Measurements from ENCODE around the gene INSYN1. TPM values are rescaled to one million over a fixed set of nuclear protein-coding genes. Genes with fewer than 3 reads are reported as not detected.
"Not testable (repeated sequence)": the region's sequence is repeated elsewhere in the genome, so short reads cannot be mapped to it uniquely, and the experiment has no call there.

The INSYN1 gene
- polyA plus RNA-seq, 1 donor: 3.7 TPM

GRCh38 chr15:73715417-73715816 lies 37.7 kb downstream of the INSYN1 start:
- DNase-seq: no peak
- no CpG with 5 or more reads among the region's 3 CpGs for WGBS (ENCODE audit: insufficient coverage, low lambda C conversion rate)
- H3K36me3 ChIP-seq (ENCODE audit: control insufficient read depth, insufficient read depth, low read length): peaks cover 37% of the 10 kb centered on the region
- H3K9me3 ChIP-seq (ENCODE audit: control insufficient read depth, low read depth, low read length): no peaks in the 10 kb centered on the region
- H3K4me3 ChIP-seq (ENCODE audit: low read length): no peak overlapping the region
- no peak overlapping the region for H3K27ac ChIP-seq (ENCODE audit: low read length)
- no peaks in the 10 kb centered on the region for H3K27me3 ChIP-seq (ENCODE audit: control insufficient read depth, insufficient read depth, low read length)
- no peaks in the 10 kb centered on the region for H3K4me1 ChIP-seq (ENCODE audit: control insufficient read depth, insufficient read depth, low read length)

GRCh38 chr15:73714695-73715301 lies 38.4 kb downstream of the INSYN1 start:
- H3K27ac ChIP-seq (ENCODE audit: low read length): no peak overlapping the region
- H3K9me3 ChIP-seq (ENCODE audit: control insufficient read depth, low read depth, low read length): no peaks in the 10 kb centered on the region
- no peaks in the 10 kb centered on the region for H3K27me3 ChIP-seq (ENCODE audit: control insufficient read depth, insufficient read depth, low read length)
- no peaks in the 10 kb centered on the region for H3K4me1 ChIP-seq (ENCODE audit: control insufficient read depth, insufficient read depth, low read length)
- WGBS (ENCODE audit: insufficient coverage, low lambda C conversion rate): no CpG with 5 or more reads among the region's 5 CpGs
- H3K4me3 ChIP-seq (ENCODE audit: low read length): no peak overlapping the region
- peaks cover 44% of the 10 kb centered on the region for H3K36me3 ChIP-seq (ENCODE audit: control insufficient read depth, insufficient read depth, low read length)
- no peak for DNase-seq

GRCh38 chr15:73712107-73712506 lies 41.0 kb downstream of the INSYN1 start:
- DNase-seq: no peak
- H3K4me1 ChIP-seq (ENCODE audit: control insufficient read depth, insufficient read depth, low read length): peaks cover 2% of the 10 kb centered on the region
- no peak overlapping the region for H3K4me3 ChIP-seq (ENCODE audit: low read length)

GRCh38 chr15:73711526-73711925 lies 41.6 kb downstream of the INSYN1 start:
- DNase-seq: no peak
- no peaks in the 10 kb centered on the region for H3K27me3 ChIP-seq (ENCODE audit: control insufficient read depth, insufficient read depth, low read length)
- H3K27ac ChIP-seq (ENCODE audit: low read length): no peak overlapping the region
- peaks cover 2% of the 10 kb centered on the region for H3K4me1 ChIP-seq (ENCODE audit: control insufficient read depth, insufficient read depth, low read length)
- no peaks in the 10 kb centered on the region for H3K9me3 ChIP-seq (ENCODE audit: control insufficient read depth, low read depth, low read length)
- no CpG with 5 or more reads among the region's 4 CpGs for WGBS (ENCODE audit: insufficient coverage, low lambda C conversion rate)
- H3K4me3 ChIP-seq (ENCODE audit: low read length): no peak overlapping the region
- H3K36me3 ChIP-seq (ENCODE audit: control insufficient read depth, insufficient read depth, low read length): peaks cover 73% of the 10 kb centered on the region

More at GRCh38 chr15:73712107-73712506, 41.0 kb downstream of the INSYN1 start:
- H3K9me3 ChIP-seq (ENCODE audit: control insufficient read depth, low read depth, low read length): no peaks in the 10 kb centered on the region
- H3K27ac ChIP-seq (ENCODE audit: low read length): no peak overlapping the region
- no peaks in the 10 kb centered on the region for H3K27me3 ChIP-seq (ENCODE audit: control insufficient read depth, insufficient read depth, low read length)
- peaks cover 67% of the 10 kb centered on the region for H3K36me3 ChIP-seq (ENCODE audit: control insufficient read depth, insufficient read depth, low read length)

- Histone ChIP-seq H3K27ac (ENCODE audit: low read length) (no peak overlapping the region), H3K9me3 (ENCODE audit: control insufficient read depth, low read depth, low read length) (no peaks in the 10 kb centered on the region), H3K4me3 (ENCODE audit: low read length) (no peak overlapping the region), H3K4me1 (ENCODE audit: control insufficient read depth, insufficient read depth, low read length) (peaks cover 2% of the 10 kb centered on the region), H3K27me3 (ENCODE audit: control insufficient read depth, insufficient read depth, low read length) (no peaks in the 10 kb centered on the region), H3K36me3 (ENCODE audit: control insufficient read depth, insufficient read depth, low read length) (peaks cover 81% of the 10 kb centered on the region)
- no peak for DNase-seq
- WGBS (ENCODE audit: insufficient coverage, low lambda C conversion rate): no CpG with 5 or more reads among the region's 5 CpGs
Measured at GRCh38 chr15:73710321-73710720, 42.8 kb downstream of the INSYN1 start.

- no peak overlapping the region for H3K27ac ChIP-seq (ENCODE audit: low read length)
- H3K9me3 ChIP-seq (ENCODE audit: control insufficient read depth, low read depth, low read length): no peaks in the 10 kb centered on the region
- peak; percentile 60 to 85 for DNase-seq
- peaks cover 2% of the 10 kb centered on the region for H3K4me1 ChIP-seq (ENCODE audit: control insufficient read depth, insufficient read depth, low read length)
- no peak overlapping the region for H3K4me3 ChIP-seq (ENCODE audit: low read length)
- H3K36me3 ChIP-seq (ENCODE audit: control insufficient read depth, insufficient read depth, low read length): peaks cover 82% of the 10 kb centered on the region
- no peaks in the 10 kb centered on the region for H3K27me3 ChIP-seq (ENCODE audit: control insufficient read depth, insufficient read depth, low read length)
- no CpG with 5 or more reads among the region's 4 CpGs for WGBS (ENCODE audit: insufficient coverage, low lambda C conversion rate)
Measured at GRCh38 chr15:73709686-73710085, 43.5 kb downstream of the INSYN1 start.

GRCh38 chr15:73709241-73709640 lies 43.9 kb downstream of the INSYN1 start:
- WGBS (ENCODE audit: insufficient coverage, low lambda C conversion rate): no CpG with 5 or more reads among the region's 6 CpGs
- H3K9me3 ChIP-seq (ENCODE audit: control insufficient read depth, low read depth, low read length): no peaks in the 10 kb centered on the region
- no peak overlapping the region for H3K27ac ChIP-seq (ENCODE audit: low read length)
- no peaks in the 10 kb centered on the region for H3K27me3 ChIP-seq (ENCODE audit: control insufficient read depth, insufficient read depth, low read length)
- H3K36me3 ChIP-seq (ENCODE audit: control insufficient read depth, insufficient read depth, low read length): peaks cover 78% of the 10 kb centered on the region
- DNase-seq: no peak
- no peak overlapping the region for H3K4me3 ChIP-seq (ENCODE audit: low read length)
- H3K4me1 ChIP-seq (ENCODE audit: control insufficient read depth, insufficient read depth, low read length): peaks cover 2% of the 10 kb centered on the region

GRCh38 chr15:73708691-73709090 lies 44.5 kb downstream of the INSYN1 start:
- DNase-seq: no peak
- Histone ChIP-seq H3K27ac (ENCODE audit: low read length) (no peak overlapping the region), H3K9me3 (ENCODE audit: control insufficient read depth, low read depth, low read length) (no peaks in the 10 kb centered on the region), H3K36me3 (ENCODE audit: control insufficient read depth, insufficient read depth, low read length) (peaks cover 75% of the 10 kb centered on the region), H3K27me3 (ENCODE audit: control insufficient read depth, insufficient read depth, low read length) (no peaks in the 10 kb centered on the region), H3K4me3 (ENCODE audit: low read length) (no peak overlapping the region), H3K4me1 (ENCODE audit: control insufficient read depth, insufficient read depth, low read length) (peaks cover 2% of the 10 kb centered on the region)
- no CpG with 5 or more reads among the region's 6 CpGs for WGBS (ENCODE audit: insufficient coverage, low lambda C conversion rate)

GRCh38 chr15:73704869-73705645 lies 48.1 kb downstream of the INSYN1 start:
- peak; percentile 52 to 62 for DNase-seq
- no peak overlapping the region for H3K4me3 ChIP-seq (ENCODE audit: low read length)
- peaks cover 2% of the 10 kb centered on the region for H3K4me1 ChIP-seq (ENCODE audit: control insufficient read depth, insufficient read depth, low read length)
- H3K36me3 ChIP-seq (ENCODE audit: control insufficient read depth, insufficient read depth, low read length): peaks cover 62% of the 10 kb centered on the region
- no peaks in the 10 kb centered on the region for H3K9me3 ChIP-seq (ENCODE audit: control insufficient read depth, low read depth, low read length)
- WGBS (ENCODE audit: insufficient coverage, low lambda C conversion rate): no CpG with 5 or more reads among the region's 13 CpGs
- no peak overlapping the region for H3K27ac ChIP-seq (ENCODE audit: low read length)
- H3K27me3 ChIP-seq (ENCODE audit: control insufficient read depth, insufficient read depth, low read length): no peaks in the 10 kb centered on the region

GRCh38 chr15:73704142-73704868 lies 48.8 kb downstream of the INSYN1 start:
- DNase-seq; H3K27ac ChIP-seq (ENCODE audit: low read length); H3K9me3 ChIP-seq (ENCODE audit: control insufficient read depth, low read depth, low read length); H3K4me3 ChIP-seq (ENCODE audit: low read length); H3K27me3 ChIP-seq (ENCODE audit: control insufficient read depth, insufficient read depth, low read length); H3K4me1 ChIP-seq (ENCODE audit: control insufficient read depth, insufficient read depth, low read length): not testable (repeated sequence)
- H3K36me3 ChIP-seq (ENCODE audit: control insufficient read depth, insufficient read depth, low read length): peaks cover 62% of the 10 kb centered on the region
- WGBS (ENCODE audit: insufficient coverage, low lambda C conversion rate): no CpG with 5 or more reads among the region's 23 CpGs
